ENCODE data around the gene TC2N.
"Not testable (repeated sequence)": the region's sequence is repeated elsewhere in the genome, so short reads cannot be mapped to it uniquely, and the experiment has no call there.

TC2N gene

GRCh38 chr14:91866511-91867295 is 633 bp downstream of the TC2N start:
- no peak for DNase-seq

GRCh38 chr14:91866061-91866460 is 1.3 kb downstream of the TC2N start:
- DNase-seq = no peak

GRCh38 chr14:91862417-91862816 is 4.9 kb downstream of the TC2N start:
- DNase-seq = no peak

GRCh38 chr14:91861091-91861490 is 6.2 kb downstream of the TC2N start:
- no peak for DNase-seq

- no peak for DNase-seq
Measured at GRCh38 chr14:91860238-91860637, 7.1 kb downstream of the TC2N start.

GRCh38 chr14:91858536-91859275 is 8.6 kb downstream of the TC2N start:
- DNase-seq = no peak

GRCh38 chr14:91857614-91858013 is 9.7 kb downstream of the TC2N start:
- DNase-seq = no peak

GRCh38 chr14:91854327-91854934 is 12.9 kb downstream of the TC2N start:
- no peak for DNase-seq

GRCh38 chr14:91851563-91851962 is 15.8 kb downstream of the TC2N start:
- no peak for DNase-seq

GRCh38 chr14:91848504-91849001 is 18.8 kb downstream of the TC2N start:
- DNase-seq = no peak

- no peak for DNase-seq
Measured at GRCh38 chr14:91847693-91848092, 19.6 kb downstream of the TC2N start.

GRCh38 chr14:91845652-91846051 is 21.7 kb downstream of the TC2N start:
- DNase-seq = no peak

GRCh38 chr14:91845056-91845455 is 22.3 kb downstream of the TC2N start:
- not testable (repeated sequence) for DNase-seq

GRCh38 chr14:91844029-91844428 is 23.3 kb downstream of the TC2N start:
- no peak for DNase-seq

- DNase-seq = no peak
Measured at GRCh38 chr14:91843437-91843836, 23.9 kb downstream of the TC2N start.

- DNase-seq = no peak
Measured at GRCh38 chr14:91841065-91841464, 26.3 kb downstream of the TC2N start.

GRCh38 chr14:91839749-91840148 is 27.6 kb downstream of the TC2N start:
- DNase-seq = no peak

GRCh38 chr14:91837076-91837475 is 30.3 kb downstream of the TC2N start:
- DNase-seq = no peak

GRCh38 chr14:91835920-91836843 is 31.2 kb downstream of the TC2N start:
- peak in 1 of 2 experiments; percentile 5 for DNase-seq

GRCh38 chr14:91835197-91835919 is 32.0 kb downstream of the TC2N start:
- no peak for DNase-seq

- no peak for DNase-seq
Measured at GRCh38 chr14:91834571-91834970, 32.8 kb downstream of the TC2N start.

GRCh38 chr14:91831337-91831736 is 36.0 kb downstream of the TC2N start:
- no peak for DNase-seq

Data from SHP77 (cell line).